Germinal center (tissue), 1 donor: ENCODE data around the gene MYH10.
A peak's percentile ranks its signal among the peaks of the same experiment; 100 is the strongest.

ENCODE experiments used
- DNase-seq: peaks from one replicate; pipeline ENCODE4 v3.0.0; 2012; ENCODE audit warnings: mixed read lengths, low spot score

The MYH10 gene

DNA sequence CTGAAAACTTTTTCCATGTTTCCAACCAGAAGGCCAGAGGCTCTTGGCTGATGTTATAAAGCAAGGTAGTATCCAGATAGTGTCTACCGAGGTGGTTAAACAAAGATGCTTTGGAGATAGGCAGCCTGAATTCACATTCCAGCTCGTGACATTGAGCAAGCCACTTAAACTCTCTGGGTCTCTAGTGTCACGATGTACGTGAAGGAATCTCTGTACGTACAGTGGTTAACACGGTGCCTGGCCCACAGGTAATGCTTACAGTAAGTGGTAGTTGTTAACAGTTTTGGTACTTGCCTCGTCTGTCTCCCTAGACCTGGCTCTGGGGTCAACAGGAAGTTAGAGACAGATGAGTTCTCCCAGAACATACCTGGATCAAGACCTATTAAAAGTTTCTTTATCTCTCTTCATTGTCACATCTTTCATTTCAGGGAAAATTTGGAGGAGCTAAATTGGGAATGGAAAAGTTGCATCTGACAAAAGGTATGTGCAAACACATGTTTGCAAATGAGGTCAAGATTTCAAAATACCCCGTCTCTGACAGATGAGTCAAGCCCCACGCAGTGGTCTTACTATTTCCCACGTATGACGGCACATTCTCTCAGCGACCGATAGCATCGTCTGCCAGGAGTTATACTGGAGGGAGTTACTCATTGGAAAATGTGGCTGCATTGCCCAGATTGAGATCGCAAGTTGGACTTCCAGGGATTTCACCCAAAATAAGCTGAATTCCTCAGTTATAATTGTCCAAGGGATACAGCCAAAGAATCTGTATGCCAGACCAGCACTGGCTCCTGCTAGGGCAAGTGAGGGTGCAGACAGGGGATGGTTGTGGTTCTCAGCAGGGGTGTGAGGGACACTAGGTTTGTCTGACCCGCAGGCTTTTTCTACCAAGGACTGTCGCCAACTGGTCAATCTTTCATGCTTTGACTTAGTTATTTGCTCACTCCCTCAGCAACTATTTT is 18.9 kb upstream of the MYH10 start:
- no peak for DNase-seq

DNA sequence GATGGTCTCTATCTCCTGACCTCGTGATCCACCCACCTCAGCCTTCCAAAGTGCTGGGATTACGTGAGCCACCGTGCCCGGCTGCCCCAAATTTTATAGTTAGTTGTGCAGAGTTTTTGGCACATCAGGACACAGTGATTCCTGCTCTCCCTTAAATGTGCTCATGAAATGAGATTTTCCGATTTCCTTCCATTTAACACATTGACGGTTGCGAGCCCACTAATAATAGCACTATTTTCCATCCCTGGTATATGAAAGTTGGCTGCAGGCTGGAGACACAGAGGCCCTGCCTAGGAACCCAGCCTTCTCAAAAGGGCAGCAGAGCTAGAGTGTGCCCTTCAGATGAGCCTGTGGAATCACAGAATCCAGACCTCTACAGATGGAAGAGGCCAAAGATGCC is 17.4 kb upstream of the MYH10 start:
- DNase-seq, result no peak

DNA sequence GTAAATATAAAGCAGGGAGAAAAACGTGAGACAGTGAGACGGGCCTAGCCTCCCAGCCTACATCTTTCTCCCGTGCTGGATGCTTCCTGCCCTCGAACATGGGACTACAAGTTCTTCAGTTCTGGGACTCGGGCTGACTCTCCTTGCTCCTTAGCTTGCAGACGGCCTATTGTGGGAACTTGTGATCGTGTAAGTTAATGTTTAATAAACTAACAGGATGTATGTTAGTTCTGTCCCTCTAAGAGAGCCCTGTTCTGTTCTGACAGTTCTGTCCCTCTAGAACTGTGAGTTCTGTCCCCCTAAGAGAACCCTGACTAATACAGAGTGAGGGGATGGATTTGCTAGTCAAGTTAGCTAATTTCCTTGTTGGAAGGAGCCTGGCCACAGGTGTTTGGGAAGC is 16.7 kb upstream of the MYH10 start:
- no peak for DNase-seq

DNA sequence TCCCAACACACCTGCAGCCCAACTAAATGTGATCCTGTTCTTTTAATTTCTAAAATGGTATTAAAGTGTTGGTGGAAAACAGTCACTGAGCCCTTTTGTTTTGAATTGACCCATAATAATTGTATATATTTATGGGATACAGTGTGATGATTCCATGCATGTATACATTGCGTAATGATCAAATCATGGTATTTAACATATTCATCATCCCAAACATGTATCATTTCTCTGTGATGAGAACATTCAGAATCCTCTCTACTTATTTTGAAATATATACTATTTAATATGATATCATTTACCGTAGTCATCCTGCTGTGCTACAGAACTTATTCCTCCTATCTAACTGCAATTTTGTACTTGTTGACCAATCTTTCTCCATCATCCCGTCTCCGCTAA is 14.0 kb upstream of the MYH10 start:
- DNase-seq, result no peak

DNA sequence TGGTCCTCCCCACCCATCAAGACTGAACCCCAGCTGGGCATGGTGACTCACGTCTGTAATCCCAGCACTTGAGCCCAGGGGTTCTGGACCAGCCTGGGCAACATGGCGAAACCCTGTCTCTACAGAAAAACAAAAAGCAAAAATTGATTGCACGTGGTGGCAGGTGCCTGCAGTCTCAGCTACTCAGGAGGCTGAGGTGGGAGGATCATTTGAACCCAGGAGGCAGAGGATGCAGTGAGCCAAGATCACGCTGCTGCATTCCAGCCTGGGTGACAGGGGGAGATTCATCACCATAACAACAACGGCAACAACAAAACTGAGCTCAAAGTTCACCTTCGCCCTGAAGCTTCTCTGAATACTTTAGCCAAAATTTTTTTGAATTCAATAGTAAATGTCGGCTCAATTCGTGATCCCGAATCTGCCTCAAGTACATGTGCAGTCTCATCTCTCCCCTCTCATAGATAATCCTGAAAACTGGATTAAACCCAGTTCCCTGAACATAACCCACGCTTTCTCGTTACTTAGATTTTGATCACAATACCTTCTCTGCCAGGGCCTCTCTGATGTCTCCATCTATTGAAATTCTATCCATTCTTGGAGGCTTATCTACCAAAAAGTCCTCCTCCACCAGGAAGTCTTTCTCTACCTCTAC is 13.5 kb upstream of the MYH10 start:
- no peak for DNase-seq

DNA sequence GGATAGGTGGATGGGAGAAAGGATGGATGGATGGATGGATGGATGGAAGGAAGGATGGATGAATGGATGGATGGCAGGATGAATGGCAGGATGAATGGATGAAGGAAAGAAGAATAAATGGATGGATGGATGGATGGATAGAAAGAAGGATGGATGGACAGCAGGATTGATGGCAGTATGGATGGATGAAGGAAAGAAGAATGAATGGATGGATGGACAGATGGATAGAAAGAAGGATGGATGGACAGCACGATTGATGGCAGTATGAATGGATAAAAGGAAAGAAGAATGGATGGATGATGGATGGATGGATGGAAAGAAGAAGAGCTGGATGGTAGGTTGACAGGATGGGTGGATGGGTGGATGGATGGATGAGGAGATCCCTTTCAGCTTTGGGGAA is 9.2 kb upstream of the MYH10 start:
- no peak for DNase-seq

DNA sequence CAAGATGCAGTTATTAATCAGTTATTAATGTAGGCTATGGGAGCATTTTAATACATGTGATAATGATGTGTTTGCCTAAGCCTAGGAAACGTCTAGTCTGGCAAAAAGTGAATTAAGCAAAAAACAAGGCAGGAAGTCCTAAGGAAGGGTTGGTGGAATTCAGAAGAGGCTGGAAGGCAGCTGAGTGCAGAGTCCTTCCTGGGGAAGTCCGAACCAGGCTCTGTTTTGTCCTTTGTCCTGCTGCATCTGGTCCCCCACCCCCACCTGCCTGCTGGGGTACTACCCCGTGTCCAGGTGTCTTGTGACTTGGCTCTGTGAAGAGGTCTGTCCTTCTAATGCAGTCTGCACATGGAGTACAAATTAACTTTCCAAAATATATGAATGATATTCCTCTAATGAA is 1.5 kb upstream of the MYH10 start:
- no peak for DNase-seq

DNA sequence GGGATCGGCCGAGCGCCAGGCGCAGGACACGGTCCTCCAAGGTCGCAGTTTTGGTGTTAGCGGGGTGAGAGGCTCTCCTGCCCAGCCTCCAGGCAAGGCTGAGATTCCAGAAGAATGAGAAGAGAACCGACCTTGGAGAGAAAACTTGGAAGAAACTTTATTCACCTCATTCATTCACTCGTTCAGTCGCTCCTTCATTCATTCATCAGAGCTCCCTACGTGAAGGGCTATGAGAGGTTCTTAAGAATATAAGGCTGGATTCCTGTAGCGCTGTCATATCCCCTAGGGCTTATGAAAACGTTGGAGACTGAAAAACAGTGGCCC is 991 bp upstream of the MYH10 start:
- DNase-seq, result no peak

DNA sequence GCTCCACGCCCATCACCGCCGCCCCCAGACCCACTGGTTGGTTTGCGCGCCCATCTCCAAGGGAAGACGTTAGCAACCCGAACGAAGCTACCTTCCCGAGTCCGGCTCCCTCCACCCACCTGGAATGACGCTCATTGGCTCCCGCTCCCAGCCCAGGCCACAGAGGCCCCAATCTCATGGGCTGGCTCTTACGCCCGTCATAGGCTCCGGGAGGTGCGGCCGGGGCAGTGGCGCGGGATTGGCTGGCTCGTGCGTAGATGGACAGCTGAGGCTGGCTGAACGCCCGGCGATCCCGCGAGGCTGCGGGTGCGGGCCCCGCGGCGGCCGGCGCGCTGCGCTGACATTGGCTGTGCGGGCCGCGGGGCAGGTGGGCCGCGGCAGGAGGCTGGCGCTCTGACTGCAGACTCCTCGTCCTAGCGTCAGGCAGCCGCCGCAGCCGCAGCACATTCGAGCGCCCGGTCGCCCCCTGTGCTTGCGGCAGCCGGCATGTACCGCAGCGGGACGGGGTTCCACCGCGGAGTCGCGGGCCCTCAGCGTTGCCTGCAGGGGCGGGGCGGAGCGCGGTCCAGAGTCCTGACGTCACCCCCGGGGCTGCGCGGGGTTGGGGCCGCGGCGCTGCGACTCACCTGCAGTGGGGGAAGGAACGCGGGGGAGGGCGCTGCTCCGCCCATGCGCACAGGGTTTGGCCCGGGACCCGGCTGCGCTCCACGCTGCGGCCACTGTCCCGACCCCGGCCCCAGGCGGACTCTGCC is 453 bp upstream of the MYH10 start:
- DNase-seq, result peak; percentile 98

DNA sequence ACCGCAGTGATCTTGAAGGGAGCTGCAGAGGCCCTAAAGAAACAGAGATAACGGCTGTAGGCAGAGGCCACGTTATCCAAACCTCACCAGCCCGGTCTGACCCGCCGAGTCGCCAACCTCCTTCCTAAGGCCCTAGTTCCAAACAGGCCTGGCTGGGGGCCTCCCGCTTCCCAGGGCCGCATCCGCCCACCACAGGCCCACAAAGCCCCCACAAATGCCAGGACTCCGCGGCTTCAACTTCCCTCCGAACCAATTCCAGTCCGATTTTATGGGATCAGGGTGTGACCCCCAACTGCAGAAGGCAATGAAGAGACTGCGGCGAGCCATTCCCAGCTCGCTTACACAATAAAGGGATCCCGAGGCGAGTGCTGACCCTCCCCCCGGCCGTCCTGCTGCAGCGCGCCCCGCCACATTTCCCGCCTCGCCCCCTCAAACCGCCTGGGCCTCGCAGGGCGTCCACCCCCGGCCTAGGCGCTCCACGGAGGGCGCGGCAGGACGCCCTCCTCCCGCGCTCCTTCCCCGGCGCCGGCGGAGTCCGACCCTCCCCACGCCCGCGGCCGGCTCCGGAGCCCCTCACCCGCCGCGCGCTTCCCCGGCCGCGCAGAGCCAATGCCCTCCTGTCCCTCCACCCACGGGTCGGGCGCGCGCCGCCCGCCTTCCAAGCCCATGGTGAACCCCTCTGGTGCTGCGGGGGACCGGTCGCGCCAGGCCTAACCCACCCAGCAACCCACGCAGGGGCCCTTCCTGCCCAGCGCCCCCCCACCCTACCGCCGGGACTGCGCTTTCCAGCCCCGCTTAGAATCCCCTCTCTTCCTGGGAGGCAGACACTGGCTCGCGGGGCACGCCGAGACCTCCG is 926 bp downstream of the MYH10 start:
- peak; percentile 20 for DNase-seq

DNA sequence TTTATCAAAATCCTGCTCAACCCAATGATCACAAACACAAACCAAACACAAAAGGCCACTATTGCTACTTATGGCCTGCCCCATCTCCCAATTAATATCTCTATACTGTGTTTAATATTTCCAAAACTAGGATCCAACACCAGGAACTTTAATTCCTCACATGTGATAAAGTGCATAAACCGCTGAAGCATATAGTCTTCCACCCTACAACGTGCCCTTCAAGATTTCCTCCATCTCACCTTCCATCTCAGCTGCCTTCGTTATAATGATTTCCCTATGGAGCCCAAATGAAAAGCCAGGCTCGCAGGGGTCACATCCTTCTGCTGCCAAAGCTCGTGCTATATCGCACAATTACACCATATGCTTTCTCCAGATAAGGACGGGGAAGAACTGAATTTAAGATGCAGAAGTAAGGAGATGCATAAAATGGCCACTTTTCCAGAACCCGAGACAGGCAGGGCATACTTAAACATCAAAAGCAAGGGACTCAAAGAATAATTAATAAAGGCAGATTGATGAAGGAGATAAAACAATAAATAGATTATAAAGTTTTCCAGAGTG is 1.8 kb downstream of the MYH10 start:
- no peak for DNase-seq

DNA sequence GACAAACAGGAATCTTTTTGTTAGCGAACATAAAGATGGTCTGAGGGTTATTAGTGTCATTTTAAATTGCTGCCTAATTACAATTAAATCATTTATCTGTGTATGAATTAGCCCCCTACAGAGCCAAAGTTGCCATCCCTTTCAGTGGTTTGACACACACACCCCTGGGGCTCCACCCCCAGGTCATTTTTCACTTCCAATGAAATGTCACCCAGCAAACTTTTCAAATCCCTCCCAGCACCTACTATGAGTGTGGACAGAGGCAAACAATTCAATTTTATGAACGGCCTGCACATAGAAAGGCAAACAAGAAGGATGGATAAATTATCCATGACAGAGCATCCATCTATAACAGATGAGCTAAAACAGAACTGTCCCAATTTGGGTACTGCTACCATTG is 2.4 kb downstream of the MYH10 start:
- DNase-seq, result no peak

DNA sequence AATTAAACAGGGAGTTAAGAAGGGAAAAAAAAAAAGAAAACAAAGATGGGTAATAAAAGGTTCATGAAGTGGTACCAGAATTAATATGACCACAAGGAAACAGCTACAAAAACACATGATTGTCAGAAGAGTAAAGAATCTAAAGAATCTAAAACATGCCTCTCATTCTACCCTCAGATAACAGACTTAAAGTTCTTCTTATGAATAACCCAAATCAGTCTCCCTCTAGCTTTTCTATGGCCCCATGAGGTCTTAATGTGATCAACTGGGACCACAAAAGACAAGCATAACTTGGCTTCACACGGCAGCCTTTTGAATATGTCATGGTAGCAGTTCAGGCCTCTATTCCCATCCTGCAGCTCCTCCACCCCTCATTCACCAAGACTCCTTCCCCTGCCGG is 6.9 kb downstream of the MYH10 start:
- DNase-seq, result no peak

DNA sequence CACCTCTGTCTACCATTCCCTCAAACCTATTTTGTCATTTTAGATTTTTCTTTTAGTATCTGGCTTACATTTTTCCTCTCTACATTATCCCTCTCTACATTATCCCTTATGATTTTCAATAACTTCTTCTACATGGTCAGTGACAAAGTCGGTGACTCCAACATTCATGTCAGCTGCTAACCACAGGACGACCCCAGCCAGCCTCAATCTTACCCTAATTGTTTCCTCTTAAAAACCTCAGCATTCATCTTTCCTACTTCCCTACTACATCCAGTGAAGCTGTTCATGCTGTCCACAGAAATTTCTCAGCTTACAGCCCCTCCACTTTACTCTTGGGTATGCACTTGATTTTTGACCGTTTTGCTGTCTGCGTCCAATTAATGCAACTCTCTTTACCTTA is 8.3 kb downstream of the MYH10 start:
- DNase-seq, result no peak

DNA sequence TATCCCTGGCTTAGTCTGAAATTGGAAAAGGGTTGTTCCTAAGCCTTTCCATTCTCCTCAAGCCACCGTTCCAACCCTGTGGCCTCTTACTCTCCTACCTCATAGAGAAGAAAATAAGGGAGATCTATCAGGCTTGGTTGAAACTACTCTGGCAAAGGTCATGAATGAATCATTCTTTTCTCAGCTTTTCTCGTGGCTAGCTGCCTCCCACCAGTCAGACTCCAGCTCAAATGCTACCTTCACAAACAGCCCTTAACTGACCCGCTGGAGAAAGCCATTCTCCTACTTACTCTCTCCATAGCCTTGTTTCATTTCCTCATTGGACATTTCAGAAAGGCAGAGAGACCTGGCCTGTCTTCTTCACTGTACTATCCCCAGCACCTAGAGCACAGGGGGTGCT is 8.9 kb downstream of the MYH10 start:
- no peak for DNase-seq

DNA sequence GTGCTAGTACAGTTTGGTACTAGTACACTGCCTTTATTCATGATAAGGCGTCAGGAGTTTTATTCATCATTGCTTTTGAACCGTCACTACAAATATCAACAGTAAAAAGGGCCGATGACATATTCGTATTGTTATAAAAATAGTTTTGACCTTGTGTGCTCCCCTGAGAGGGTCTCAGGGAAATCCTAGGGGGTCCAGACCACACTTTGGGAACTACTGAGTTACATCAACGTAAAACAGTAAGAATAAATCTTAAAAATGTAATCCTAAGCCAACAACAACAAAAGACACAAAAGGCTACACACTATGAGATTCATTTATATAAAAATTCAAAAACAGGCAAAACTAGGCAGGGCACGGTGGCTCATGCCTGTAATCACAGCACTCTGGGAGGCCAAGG is 11.2 kb downstream of the MYH10 start:
- no peak for DNase-seq

DNA sequence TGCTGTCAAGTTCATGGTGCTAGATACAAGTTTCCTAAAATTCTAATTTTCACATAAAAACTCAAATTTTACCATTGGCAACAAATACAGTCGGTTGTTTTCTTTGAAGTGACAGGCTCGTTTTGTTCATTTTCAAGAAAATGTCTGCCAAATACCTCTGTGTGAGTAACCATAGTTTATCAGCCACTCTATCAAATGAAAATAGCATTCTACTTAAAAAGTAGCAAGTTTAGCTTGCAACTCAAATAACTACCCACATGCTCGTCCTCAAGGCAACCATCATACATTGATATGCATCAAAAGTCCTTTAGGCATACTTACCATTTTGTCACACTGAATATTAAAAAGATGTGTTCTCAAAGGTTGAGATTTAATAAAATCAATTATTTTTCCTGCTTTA is 11.7 kb downstream of the MYH10 start:
- DNase-seq, result no peak

DNA sequence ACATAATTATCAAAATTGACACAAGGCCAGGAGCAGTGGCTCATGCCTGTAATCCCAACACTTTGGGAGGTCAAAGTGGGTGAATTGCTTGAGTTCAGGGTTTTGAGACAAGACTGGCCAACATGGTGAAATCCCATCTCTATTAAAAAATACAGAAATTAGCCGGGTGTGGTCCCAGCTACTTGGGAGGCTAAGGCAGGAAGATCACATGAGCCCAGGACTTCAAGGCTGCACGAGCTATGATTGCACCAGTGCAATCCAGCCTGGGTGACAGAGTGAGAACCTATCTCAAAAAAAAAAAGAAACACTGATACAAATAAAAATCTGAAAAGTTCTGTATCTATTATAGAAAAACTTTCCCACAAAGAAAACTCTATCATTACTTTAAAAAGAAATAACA is 15.5 kb downstream of the MYH10 start:
- DNase-seq, result no peak

DNA sequence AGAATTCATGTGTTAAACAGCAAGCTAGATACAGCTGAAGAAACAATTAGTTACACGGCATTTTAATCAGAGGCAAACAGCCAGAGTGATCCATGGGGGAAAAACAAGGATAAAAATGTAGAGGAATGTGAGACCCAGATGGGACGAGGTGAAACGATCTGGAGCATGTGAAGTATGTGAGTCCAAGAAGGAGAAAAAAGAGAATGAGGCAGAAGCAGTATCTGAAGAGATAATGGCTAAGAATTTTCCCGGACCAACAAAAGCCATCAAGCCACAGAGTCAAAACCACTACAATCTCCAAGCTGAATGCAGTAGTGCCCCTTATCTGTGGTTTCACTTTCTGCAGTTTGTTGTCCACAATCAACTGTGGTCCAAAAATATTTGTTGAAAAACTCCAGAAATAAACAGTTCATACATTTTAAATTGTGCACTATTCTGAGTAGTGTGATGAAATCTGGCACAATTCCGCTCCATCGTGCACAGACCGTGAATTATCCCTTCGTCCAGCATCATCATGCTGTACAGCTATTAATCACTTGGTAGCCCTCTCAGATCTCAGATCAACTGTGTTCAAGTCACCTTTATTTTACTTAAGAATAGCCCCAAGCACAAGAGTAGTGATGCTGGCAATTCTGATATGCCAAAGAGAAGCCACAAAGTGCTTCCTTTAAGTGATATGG is 18.8 kb downstream of the MYH10 start:
- DNase-seq, result no peak

DNA sequence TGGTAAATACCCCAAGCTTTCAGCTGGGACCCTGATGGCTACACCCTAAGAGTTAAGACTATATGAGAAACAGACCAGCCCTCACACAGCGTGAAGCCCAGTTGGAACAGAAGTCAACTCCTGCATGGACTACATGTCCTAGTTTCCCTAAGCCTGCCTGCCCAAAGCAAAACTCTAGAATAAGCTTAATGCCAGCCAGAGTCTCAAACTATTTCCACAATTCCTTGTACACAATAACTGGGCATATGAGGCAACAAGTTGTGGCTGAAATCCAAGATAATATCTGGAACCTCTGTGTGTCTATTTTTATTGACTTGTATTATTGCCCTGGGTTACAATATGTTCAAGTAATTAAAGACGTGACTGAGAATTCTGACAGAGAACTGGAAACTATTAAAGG is 19.4 kb downstream of the MYH10 start:
- no peak for DNase-seq

DNA sequence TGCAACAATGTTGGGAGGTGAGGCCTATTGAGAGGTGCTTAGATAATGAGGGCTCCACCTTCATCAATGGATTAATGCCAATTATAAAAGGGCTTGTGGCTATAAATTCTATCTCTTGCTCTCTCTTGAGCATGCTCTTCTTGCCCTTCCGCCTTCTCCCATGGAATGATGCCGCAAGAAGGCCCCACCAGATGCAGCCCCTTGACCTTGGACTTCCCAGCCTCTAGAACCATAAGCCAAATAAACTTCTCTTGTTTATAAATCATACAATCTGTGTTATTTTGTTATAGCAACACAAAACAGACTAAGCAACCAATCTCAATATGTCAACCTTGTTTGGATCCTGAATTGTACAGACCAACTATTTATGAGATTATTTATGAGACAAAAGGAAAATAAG is 20.0 kb downstream of the MYH10 start:
- DNase-seq, result no peak
